GM19452 (cell line): ENCODE measurements around the gene GRHL1.

Experiments used
- ATAC-seq: cut with Tn5 transposase; IDR thresholded peaks from one replicate; pipeline ENCODE4 v1.9.1; 2021; ENCODE audit not compliant: unreplicated experiment

Gene GRHL1

GRCh38 chr2:9992427-9993187, 41.1 kb downstream of the GRHL1 start:
- ATAC-seq = no peak

GRCh38 chr2:9993488-9994165, 42.1 kb downstream of the GRHL1 start:
- ATAC-seq = no peak

GRCh38 chr2:9994462-9994861, 43.0 kb downstream of the GRHL1 start:
- no peak for ATAC-seq

- no peak for ATAC-seq
These were observed 43.6 kb downstream of the GRHL1 start for GRCh38 chr2:9995059-9995458.

- ATAC-seq = no peak
These were observed 44.8 kb downstream of the GRHL1 start for GRCh38 chr2:9996321-9996720.

- ATAC-seq = no peak
These were observed 46.4 kb downstream of the GRHL1 start for GRCh38 chr2:9997936-9998335.

GRCh38 chr2:9998916-9999654, 47.6 kb downstream of the GRHL1 start:
- no peak for ATAC-seq

GRCh38 chr2:9999693-10000092, 48.2 kb downstream of the GRHL1 start:
- ATAC-seq = no peak

GRCh38 chr2:10000541-10000940, 49.0 kb downstream of the GRHL1 start:
- ATAC-seq = no peak

- no peak for ATAC-seq
These were observed 50.1 kb downstream of the GRHL1 start for GRCh38 chr2:10001586-10001985.

- no peak for ATAC-seq
These were observed 50.6 kb downstream of the GRHL1 start for GRCh38 chr2:10002109-10002508.

- no peak for ATAC-seq
These were observed 51.2 kb downstream of the GRHL1 start for GRCh38 chr2:10002681-10003080.

GRCh38 chr2:10003206-10004125, 52.0 kb downstream of the GRHL1 start:
- ATAC-seq = no peak

- ATAC-seq = no peak
These were observed 52.9 kb downstream of the GRHL1 start for GRCh38 chr2:10004401-10004800.

- no peak for ATAC-seq
These were observed 53.3 kb downstream of the GRHL1 start for GRCh38 chr2:10004836-10005235.

- ATAC-seq = no peak
These were observed 54.2 kb downstream of the GRHL1 start for GRCh38 chr2:10005461-10006235.

GRCh38 chr2:10006236-10007161, 55.0 kb downstream of the GRHL1 start:
- ATAC-seq = no peak

- ATAC-seq = no peak
These were observed 55.9 kb downstream of the GRHL1 start for GRCh38 chr2:10007435-10007834.
